ENCODE results near the gene ZBTB2. TPM values are rescaled to one million over a fixed set of nuclear protein-coding genes. Genes with fewer than 3 reads are reported as not detected.

Gene ZBTB2
- total RNA-seq, 4 donors from 2014 or later = 10.9 to 12.3 (median 11.3) TPM

DNA sequence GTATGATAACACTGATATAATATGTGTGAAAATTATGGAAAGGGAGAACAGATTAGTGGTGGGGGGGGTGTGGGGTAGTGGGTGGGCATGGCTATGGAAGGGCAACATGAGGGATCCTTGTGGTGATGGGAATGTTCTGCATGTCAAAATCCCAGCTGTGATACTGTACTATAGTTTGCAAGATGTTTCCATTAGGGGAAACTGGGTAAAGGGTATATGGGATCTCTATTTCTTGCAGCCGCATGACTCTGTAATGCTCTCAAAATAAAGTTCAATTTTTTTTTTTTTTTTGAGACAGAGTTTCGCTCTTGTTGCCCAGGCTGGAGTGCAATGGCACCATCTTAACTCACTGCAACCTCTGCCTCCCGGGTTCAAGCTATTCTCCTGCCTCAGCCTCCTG, 14.3 kb downstream of the ZBTB2 start:
- TF ChIP-seq CTCF (IDR thresholded peaks at IDR 0.05) = no peak
- TF ChIP-seq POLR2A (IDR thresholded peaks at IDR 0.05) = no peak
- 64 to 98% methylated on average over 3 of the region's 3 CpGs for WGBS, 2 donors
- no peak overlapping the region for H3K4me3 ChIP-seq (ENCODE audit: low read depth, poor library complexity, severe bottlenecking)
- DNase-seq (ENCODE audit: low spot score in 2 of 2) = no peak
- intact Hi-C loops (cut with DNase I; ENCODE audit: low total_unique reads) = no loop called here

GRCh38 chr6:151376440-151376839, 14.9 kb downstream of the ZBTB2 start:
- 57 to 59% methylated on average over 1 of the region's 1 CpG for WGBS, 2 donors

GRCh38 chr6:151375833-151376232, 15.5 kb downstream of the ZBTB2 start:
- no peak overlapping the region for H3K4me3 ChIP-seq (ENCODE audit: low read depth, poor library complexity, severe bottlenecking)
- WGBS, 2 donors = 93 to 94% methylated on average over 2 of the region's 2 CpGs
- no peak for DNase-seq (ENCODE audit: low spot score in 2 of 2)
- TF ChIP-seq POLR2A (IDR thresholded peaks at IDR 0.05) (no peak), CTCF (IDR thresholded peaks at IDR 0.05) (no peak)
- intact Hi-C loops (cut with DNase I; ENCODE audit: low total_unique reads) = no loop called here

More at GRCh38 chr6:151376440-151376839, 14.9 kb downstream of the ZBTB2 start:
- H3K4me3 ChIP-seq (ENCODE audit: low read depth, poor library complexity, severe bottlenecking) = no peak overlapping the region
- DNase-seq (ENCODE audit: low spot score in 2 of 2) = no peak
- intact Hi-C loops (cut with DNase I; ENCODE audit: low total_unique reads) = no loop called here
- TF ChIP-seq CTCF (IDR thresholded peaks at IDR 0.05) = no peak
- no peak for TF ChIP-seq POLR2A (IDR thresholded peaks at IDR 0.05)

DNA sequence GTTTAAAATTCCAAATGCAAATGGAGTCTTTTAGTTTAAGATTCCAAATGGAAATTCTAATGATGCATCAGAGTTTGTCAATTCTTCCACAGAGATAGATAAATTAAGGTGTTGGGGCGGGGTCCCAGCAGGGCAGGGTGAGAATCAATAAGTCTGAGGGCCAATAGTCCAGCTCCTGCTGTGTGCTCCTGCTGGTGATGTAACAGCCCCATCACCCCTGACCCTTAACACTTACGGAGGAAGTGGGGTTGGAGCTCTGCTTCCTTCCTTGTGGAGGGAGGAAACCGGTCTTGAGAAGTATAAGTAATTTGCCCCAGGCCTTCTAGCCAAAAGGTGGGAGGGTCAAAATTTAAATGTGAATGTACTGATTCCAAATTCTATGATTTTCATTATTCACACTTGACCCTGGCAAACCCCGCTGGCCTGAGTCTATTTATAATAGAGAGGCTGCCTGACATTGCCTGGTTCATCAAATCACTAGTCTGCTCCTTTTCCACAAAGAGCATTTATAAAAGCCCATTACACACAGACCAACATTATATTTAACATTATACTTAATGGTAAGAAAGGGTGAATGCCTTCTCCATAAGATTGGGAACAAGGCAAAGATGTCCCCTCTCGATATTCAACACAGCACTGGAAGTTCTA, 17.2 kb downstream of the ZBTB2 start:
- intact Hi-C loops (cut with DNase I; ENCODE audit: low total_unique reads) = no loop called here
- 64% methylated on average over 5 of the region's 5 CpGs for WGBS, 2 donors
- no peak overlapping the region for H3K4me3 ChIP-seq (ENCODE audit: low read depth, poor library complexity, severe bottlenecking)
- DNase-seq (ENCODE audit: low spot score in 2 of 2) = no peak
- TF ChIP-seq POLR2A (IDR thresholded peaks at IDR 0.05) (no peak), CTCF (IDR thresholded peaks at IDR 0.05) (no peak)

DNA sequence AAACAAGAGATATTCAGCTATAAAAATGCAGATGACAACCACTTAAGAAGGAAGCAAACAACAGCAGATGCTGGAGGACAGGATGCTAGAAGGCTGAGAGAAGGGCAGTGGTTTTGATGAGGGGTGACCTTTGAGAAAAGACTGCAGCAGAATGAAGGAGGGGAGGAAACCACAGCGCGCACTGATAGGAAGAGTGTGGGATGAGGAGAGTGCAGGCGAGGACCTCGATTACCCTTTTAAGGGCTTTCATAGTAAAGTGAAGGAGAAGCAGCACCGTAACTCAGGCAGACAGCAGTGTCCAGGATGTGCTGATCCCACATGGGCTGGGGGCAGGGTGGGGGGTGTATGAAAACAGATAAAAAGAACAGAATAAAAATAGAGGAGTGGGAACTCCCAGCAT, 19.2 kb downstream of the ZBTB2 start:
- TF ChIP-seq CTCF (IDR thresholded peaks at IDR 0.05) (no peak), POLR2A (IDR thresholded peaks at IDR 0.05) (no peak)
- intact Hi-C loops (cut with DNase I; ENCODE audit: low total_unique reads) = no loop called here
- DNase-seq (ENCODE audit: low spot score in 2 of 2) = no peak
- 80 to 93% methylated on average over 5 of the region's 5 CpGs for WGBS, 2 donors
- no peak overlapping the region for H3K4me3 ChIP-seq (ENCODE audit: low read depth, poor library complexity, severe bottlenecking)

- DNase-seq (ENCODE audit: low spot score in 2 of 2) = no peak
- intact Hi-C loops (cut with DNase I; ENCODE audit: low total_unique reads) = no loop called here
- H3K4me3 ChIP-seq (ENCODE audit: low read depth, poor library complexity, severe bottlenecking) = no peak overlapping the region
- 88 to 93% methylated on average over 6 of the region's 6 CpGs for WGBS, 2 donors
- TF ChIP-seq POLR2A (IDR thresholded peaks at IDR 0.05) (no peak), CTCF (IDR thresholded peaks at IDR 0.05) (no peak)
These were observed 20.8 kb downstream of the ZBTB2 start for GRCh38 chr6:151370509-151371078.
